ENCODE measurements around the gene SOX15.

SOX15 gene

GRCh38 chr17:7573324-7574080 is 16.4 kb downstream of the SOX15 start:
- peak overlapping the region; percentile 100 for H3K56ac ChIP-seq (ENCODE audit: low read length)
- peak; percentile 97 for DNase-seq
- H3K4me2 ChIP-seq (ENCODE audit: low read length), result peak overlapping the region; percentile 23
- H3K27ac ChIP-seq (ENCODE audit: low read depth, low read length), result peak overlapping the region; percentile 88
- H3K79me2 ChIP-seq (ENCODE audit: control insufficient read depth, insufficient read depth, low read length), result peaks cover 39% of the 10 kb centered on the region
- peak overlapping the region; percentile 99 for H3K9ac ChIP-seq (ENCODE audit: low read length)
- H3K79me1 ChIP-seq (ENCODE audit: low read length), result peaks cover 16% of the 10 kb centered on the region
- H2BK120ac ChIP-seq (ENCODE audit: low read depth, low read length), result no peak overlapping the region
- H3K4me3 ChIP-seq (ENCODE audit: low read length), result peak overlapping the region; percentile 93
- H3K36me3 ChIP-seq (ENCODE audit: control insufficient read depth, insufficient read depth, low read length), result peaks cover 40% of the 10 kb centered on the region
- no peak overlapping the region for H2BK15ac ChIP-seq (replicated peaks; ENCODE audit: low read depth)
- peak overlapping the region; percentile 90 for H3K23ac ChIP-seq (ENCODE audit: low read length)
- H2BK5ac ChIP-seq (ENCODE audit: low read length), result peak overlapping the region; percentile 91
- peak overlapping the region; percentile 84 for H4K8ac ChIP-seq (ENCODE audit: low read depth, low read length)
- peak overlapping the region; percentile 91 for H3K18ac ChIP-seq (ENCODE audit: low read length)
- H4K5ac ChIP-seq (ENCODE audit: low read length), result no peak overlapping the region
- peak overlapping the region; percentile 84 for H2AK5ac ChIP-seq (ENCODE audit: low read length)
- H3K4me1 ChIP-seq (ENCODE audit: control insufficient read depth, low read depth, low read length), result peaks cover 2% of the 10 kb centered on the region
- no peaks in the 10 kb centered on the region for H3K27me3 ChIP-seq (ENCODE audit: insufficient read depth, low read length, poor library complexity)
- H3K4ac ChIP-seq (ENCODE audit: low read depth, low read length), result peak overlapping the region; percentile 99
- WGBS (ENCODE audit: extremely low coverage, insufficient coverage, low lambda C conversion rate), result no CpG with 5 or more reads among the region's 71 CpGs

- H2BK15ac ChIP-seq (replicated peaks; ENCODE audit: low read depth), result no peak overlapping the region
- DNase-seq, result peak; percentile 100
- H3K36me3 ChIP-seq (ENCODE audit: control insufficient read depth, insufficient read depth, low read length), result peaks cover 36% of the 10 kb centered on the region
- peak overlapping the region; percentile 99 for H3K9ac ChIP-seq (ENCODE audit: low read length)
- peak overlapping the region; percentile 93 for H3K4me3 ChIP-seq (ENCODE audit: low read length)
- H3K23ac ChIP-seq (ENCODE audit: low read length), result peak overlapping the region; percentile 90
- H3K18ac ChIP-seq (ENCODE audit: low read length), result peak overlapping the region; percentile 91
- peak overlapping the region; percentile 91 for H2BK5ac ChIP-seq (ENCODE audit: low read length)
- peaks cover 39% of the 10 kb centered on the region for H3K79me2 ChIP-seq (ENCODE audit: control insufficient read depth, insufficient read depth, low read length)
- H3K79me1 ChIP-seq (ENCODE audit: low read length), result peaks cover 16% of the 10 kb centered on the region
- H3K27me3 ChIP-seq (ENCODE audit: insufficient read depth, low read length, poor library complexity), result no peaks in the 10 kb centered on the region
- H3K56ac ChIP-seq (ENCODE audit: low read length), result peak overlapping the region; percentile 100
- H3K4me1 ChIP-seq (ENCODE audit: control insufficient read depth, low read depth, low read length), result peaks cover 2% of the 10 kb centered on the region
- H2BK120ac ChIP-seq (ENCODE audit: low read depth, low read length), result no peak overlapping the region
- H3K4me2 ChIP-seq (ENCODE audit: low read length), result no peak overlapping the region
- H4K8ac ChIP-seq (ENCODE audit: low read depth, low read length), result peak overlapping the region; percentile 84
- peak overlapping the region; percentile 88 for H3K27ac ChIP-seq (ENCODE audit: low read depth, low read length)
- H3K4ac ChIP-seq (ENCODE audit: low read depth, low read length), result peak overlapping the region; percentile 99
- peak overlapping the region; percentile 84 for H2AK5ac ChIP-seq (ENCODE audit: low read length)
- no CpG with 5 or more reads among the region's 73 CpGs for WGBS (ENCODE audit: extremely low coverage, insufficient coverage, low lambda C conversion rate)
- no peak overlapping the region for H4K5ac ChIP-seq (ENCODE audit: low read length)
These were observed 17.1 kb downstream of the SOX15 start for GRCh38 chr17:7572588-7573323.

- Histone ChIP-seq H3K4me2 (ENCODE audit: low read length) (peak overlapping the region; percentile 44), H2BK120ac (ENCODE audit: low read depth, low read length) (no peak overlapping the region), H4K8ac (ENCODE audit: low read depth, low read length) (no peak overlapping the region), H3K79me1 (ENCODE audit: low read length) (peaks cover 16% of the 10 kb centered on the region), H3K27me3 (ENCODE audit: insufficient read depth, low read length, poor library complexity) (no peaks in the 10 kb centered on the region), H3K79me2 (ENCODE audit: control insufficient read depth, insufficient read depth, low read length) (peaks cover 39% of the 10 kb centered on the region), H3K9ac (ENCODE audit: low read length) (peak overlapping the region; percentile 60), H3K23ac (ENCODE audit: low read length) (no peak overlapping the region), H3K56ac (ENCODE audit: low read length) (peak overlapping the region; percentile 85), H3K18ac (ENCODE audit: low read length) (no peak overlapping the region), H3K4me3 (ENCODE audit: low read length) (no peak overlapping the region), H2BK5ac (ENCODE audit: low read length) (no peak overlapping the region), H2AK5ac (ENCODE audit: low read length) (no peak overlapping the region), H3K4ac (ENCODE audit: low read depth, low read length) (no peak overlapping the region), H3K27ac (ENCODE audit: low read depth, low read length) (no peak overlapping the region), H3K4me1 (ENCODE audit: control insufficient read depth, low read depth, low read length) (peaks cover 2% of the 10 kb centered on the region), H4K5ac (ENCODE audit: low read length) (no peak overlapping the region), H3K36me3 (ENCODE audit: control insufficient read depth, insufficient read depth, low read length) (peaks cover 33% of the 10 kb centered on the region), H2BK15ac (replicated peaks; ENCODE audit: low read depth) (no peak overlapping the region)
- no peak for DNase-seq
- no CpG with 5 or more reads among the region's 11 CpGs for WGBS (ENCODE audit: extremely low coverage, insufficient coverage, low lambda C conversion rate)
These were observed 17.6 kb downstream of the SOX15 start for GRCh38 chr17:7572338-7572587.

GRCh38 chr17:7570351-7570750 is 19.5 kb downstream of the SOX15 start:
- H2BK5ac ChIP-seq (ENCODE audit: low read length), result no peak overlapping the region
- no CpG with 5 or more reads among the region's 10 CpGs for WGBS (ENCODE audit: extremely low coverage, insufficient coverage, low lambda C conversion rate)
- no peak overlapping the region for H3K4ac ChIP-seq (ENCODE audit: low read depth, low read length)
- H2BK15ac ChIP-seq (replicated peaks; ENCODE audit: low read depth), result no peak overlapping the region
- H4K5ac ChIP-seq (ENCODE audit: low read length), result no peak overlapping the region
- H4K8ac ChIP-seq (ENCODE audit: low read depth, low read length), result no peak overlapping the region
- DNase-seq, result no peak
- H3K23ac ChIP-seq (ENCODE audit: low read length), result no peak overlapping the region
- H3K4me2 ChIP-seq (ENCODE audit: low read length), result no peak overlapping the region
- H2BK120ac ChIP-seq (ENCODE audit: low read depth, low read length), result no peak overlapping the region
- H3K27ac ChIP-seq (ENCODE audit: low read depth, low read length), result no peak overlapping the region
- H3K79me1 ChIP-seq (ENCODE audit: low read length), result peaks cover 12% of the 10 kb centered on the region
- no peak overlapping the region for H2AK5ac ChIP-seq (ENCODE audit: low read length)
- peaks cover 2% of the 10 kb centered on the region for H3K4me1 ChIP-seq (ENCODE audit: control insufficient read depth, low read depth, low read length)
- H3K56ac ChIP-seq (ENCODE audit: low read length), result no peak overlapping the region
- peaks cover 34% of the 10 kb centered on the region for H3K79me2 ChIP-seq (ENCODE audit: control insufficient read depth, insufficient read depth, low read length)
- no peak overlapping the region for H3K4me3 ChIP-seq (ENCODE audit: low read length)
- H3K27me3 ChIP-seq (ENCODE audit: insufficient read depth, low read length, poor library complexity), result no peaks in the 10 kb centered on the region
- H3K18ac ChIP-seq (ENCODE audit: low read length), result no peak overlapping the region
- H3K9ac ChIP-seq (ENCODE audit: low read length), result no peak overlapping the region
- H3K36me3 ChIP-seq (ENCODE audit: control insufficient read depth, insufficient read depth, low read length), result peaks cover 25% of the 10 kb centered on the region

GRCh38 chr17:7569571-7569970 is 20.3 kb downstream of the SOX15 start:
- peaks cover 32% of the 10 kb centered on the region for H3K79me2 ChIP-seq (ENCODE audit: control insufficient read depth, insufficient read depth, low read length)
- no peaks in the 10 kb centered on the region for H3K4me1 ChIP-seq (ENCODE audit: control insufficient read depth, low read depth, low read length)
- no peak overlapping the region for H2AK5ac ChIP-seq (ENCODE audit: low read length)
- no peak overlapping the region for H3K4me2 ChIP-seq (ENCODE audit: low read length)
- DNase-seq, result no peak
- H4K8ac ChIP-seq (ENCODE audit: low read depth, low read length), result no peak overlapping the region
- no peak overlapping the region for H3K4ac ChIP-seq (ENCODE audit: low read depth, low read length)
- no peak overlapping the region for H3K9ac ChIP-seq (ENCODE audit: low read length)
- H3K56ac ChIP-seq (ENCODE audit: low read length), result no peak overlapping the region
- H2BK120ac ChIP-seq (ENCODE audit: low read depth, low read length), result no peak overlapping the region
- H3K18ac ChIP-seq (ENCODE audit: low read length), result no peak overlapping the region
- peaks cover 24% of the 10 kb centered on the region for H3K36me3 ChIP-seq (ENCODE audit: control insufficient read depth, insufficient read depth, low read length)
- H3K23ac ChIP-seq (ENCODE audit: low read length), result no peak overlapping the region
- no CpG with 5 or more reads among the region's 5 CpGs for WGBS (ENCODE audit: extremely low coverage, insufficient coverage, low lambda C conversion rate)
- peaks cover 14% of the 10 kb centered on the region for H3K79me1 ChIP-seq (ENCODE audit: low read length)
- H4K5ac ChIP-seq (ENCODE audit: low read length), result no peak overlapping the region
- no peak overlapping the region for H3K27ac ChIP-seq (ENCODE audit: low read depth, low read length)
- H2BK5ac ChIP-seq (ENCODE audit: low read length), result no peak overlapping the region
- H3K4me3 ChIP-seq (ENCODE audit: low read length), result no peak overlapping the region
- no peak overlapping the region for H2BK15ac ChIP-seq (replicated peaks; ENCODE audit: low read depth)
- no peaks in the 10 kb centered on the region for H3K27me3 ChIP-seq (ENCODE audit: insufficient read depth, low read length, poor library complexity)
